PFSK-1 (cell line): ENCODE results near the gene CA12.

Experiments
- FOXP2 ChIP-seq: optimal IDR thresholded peaks from 2 replicates; pipeline ENCODE3; 2011; ENCODE audit warnings: borderline replicate concordance, control low read depth, inconsistent platforms; ENCODE audit not compliant: insufficient read depth; ENCODE audit errors: extremely low read length, extremely low read depth
- POLR2AphosphoS5 ChIP-seq: IDR thresholded peaks from 2 replicates; pipeline ENCODE4 v1.6.1; 2012; ENCODE audit warnings: low read depth, mild to moderate bottlenecking, control low read depth, low read length, moderate library complexity
- TAF1 ChIP-seq: IDR thresholded peaks from 2 replicates; pipeline ENCODE4 v1.6.1; 2012; ENCODE audit warnings: low read length, control low read depth, borderline replicate concordance; ENCODE audit not compliant: insufficient read depth
- TF ChIP-seq, protein P1 (sequence below), 2 experiments: IDR thresholded peaks; 2 replicates each; pipeline versions ENCODE4 v1.6.1 to v1.8.0; 2011 to 2012; ENCODE audit warnings: low read depth in 2 of 2, low read length in 2 of 2, control low read depth in 1 of 2, inconsistent platforms in 1 of 2, mild to moderate bottlenecking in 1 of 2, moderate library complexity in 1 of 2; ENCODE audit not compliant: insufficient read depth in 1 of 2

GRCh38 chr15:63294359-63294758 lies 87.3 kb downstream of the CA12 start:
- TF ChIP-seq TAF1 (no peak), POLR2AphosphoS5 (no peak), FOXP2 (no peak)
- TF ChIP-seq, protein P1, sequence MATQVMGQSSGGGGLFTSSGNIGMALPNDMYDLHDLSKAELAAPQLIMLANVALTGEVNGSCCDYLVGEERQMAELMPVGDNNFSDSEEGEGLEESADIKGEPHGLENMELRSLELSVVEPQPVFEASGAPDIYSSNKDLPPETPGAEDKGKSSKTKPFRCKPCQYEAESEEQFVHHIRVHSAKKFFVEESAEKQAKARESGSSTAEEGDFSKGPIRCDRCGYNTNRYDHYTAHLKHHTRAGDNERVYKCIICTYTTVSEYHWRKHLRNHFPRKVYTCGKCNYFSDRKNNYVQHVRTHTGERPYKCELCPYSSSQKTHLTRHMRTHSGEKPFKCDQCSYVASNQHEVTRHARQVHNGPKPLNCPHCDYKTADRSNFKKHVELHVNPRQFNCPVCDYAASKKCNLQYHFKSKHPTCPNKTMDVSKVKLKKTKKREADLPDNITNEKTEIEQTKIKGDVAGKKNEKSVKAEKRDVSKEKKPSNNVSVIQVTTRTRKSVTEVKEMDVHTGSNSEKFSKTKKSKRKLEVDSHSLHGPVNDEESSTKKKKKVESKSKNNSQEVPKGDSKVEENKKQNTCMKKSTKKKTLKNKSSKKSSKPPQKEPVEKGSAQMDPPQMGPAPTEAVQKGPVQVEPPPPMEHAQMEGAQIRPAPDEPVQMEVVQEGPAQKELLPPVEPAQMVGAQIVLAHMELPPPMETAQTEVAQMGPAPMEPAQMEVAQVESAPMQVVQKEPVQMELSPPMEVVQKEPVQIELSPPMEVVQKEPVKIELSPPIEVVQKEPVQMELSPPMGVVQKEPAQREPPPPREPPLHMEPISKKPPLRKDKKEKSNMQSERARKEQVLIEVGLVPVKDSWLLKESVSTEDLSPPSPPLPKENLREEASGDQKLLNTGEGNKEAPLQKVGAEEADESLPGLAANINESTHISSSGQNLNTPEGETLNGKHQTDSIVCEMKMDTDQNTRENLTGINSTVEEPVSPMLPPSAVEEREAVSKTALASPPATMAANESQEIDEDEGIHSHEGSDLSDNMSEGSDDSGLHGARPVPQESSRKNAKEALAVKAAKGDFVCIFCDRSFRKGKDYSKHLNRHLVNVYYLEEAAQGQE (IDR thresholded peaks at IDR 0.05; ENCODE audit: insufficient read depth in 1 of 2, low read depth in 2 of 2, low read length in 2 of 2): no peak
